Keratinocyte (primary cell): ENCODE measurements around the gene EPB41L2.
"Not testable (repeated sequence)": the region's sequence is repeated elsewhere in the genome, so short reads cannot be mapped to it uniquely, and the experiment has no call there.

Source experiments
- CTCF ChIP-seq, 3 experiments: IDR thresholded peaks in 1 of 3; conservative IDR thresholded peaks in 1 of 3; optimal IDR thresholded peaks in 1 of 3; 2 replicates in 2 of 3; 3 replicates in 1 of 3; pipeline versions ENCODE3 to v1.5.1; 2011; ENCODE audit warnings: low read length in 3 of 3, mild to moderate bottlenecking in 3 of 3, moderate library complexity in 2 of 3, control low read depth in 1 of 3, inconsistent platforms in 1 of 3; ENCODE audit not compliant: insufficient read depth in 2 of 3; ENCODE audit errors: extremely low read depth in 1 of 3
- EZH2 ChIP-seq: IDR thresholded peaks from one replicate; pipeline ENCODE4 v1.6.1; 2012; ENCODE audit warnings: inconsistent platforms, mild to moderate bottlenecking, low read length, moderate library complexity

GRCh38 chr6:131007964-131008363 lies 55.1 kb downstream of the EPB41L2 start:
- not testable (repeated sequence) for TF ChIP-seq CTCF (optimal IDR thresholded peaks at IDR 0.05 in 1 of 3, IDR thresholded peaks at IDR 0.05 in 1 of 3, conservative IDR thresholded peaks at IDR 0.05 in 1 of 3; ENCODE audit: extremely low read depth in 1 of 3, insufficient read depth in 2 of 3, low read length in 3 of 3); EZH2
